ENCODE measurements around the gene ELOVL1. TPM values are rescaled to one million over a fixed set of nuclear protein-coding genes. Genes with fewer than 3 reads are reported as not detected.
"Not testable (repeated sequence)": the region's sequence is repeated elsewhere in the genome, so short reads cannot be mapped to it uniquely, and the experiment has no call there.

Gene ELOVL1
- total RNA-seq, 1 experiment from 2014 or later = 103 TPM

GRCh38 chr1:43381612-43382011 is 13.8 kb upstream of the ELOVL1 start:
- DNase-seq (ENCODE audit: low spot score) = no peak

- DNase-seq (ENCODE audit: low spot score) = no peak
Observed at GRCh38 chr1:43379476-43379875, 11.7 kb upstream of the ELOVL1 start.

- no peak for DNase-seq (ENCODE audit: low spot score)
Observed at GRCh38 chr1:43377831-43378230, 10.0 kb upstream of the ELOVL1 start.

GRCh38 chr1:43376723-43377235 is 9.0 kb upstream of the ELOVL1 start:
- no peak for DNase-seq (ENCODE audit: low spot score)

- DNase-seq (ENCODE audit: low spot score) = peak; percentile 93
Observed at GRCh38 chr1:43373066-43373940, 5.5 kb upstream of the ELOVL1 start.

GRCh38 chr1:43372172-43372571 is 4.4 kb upstream of the ELOVL1 start:
- DNase-seq (ENCODE audit: low spot score) = no peak

- no peak for DNase-seq (ENCODE audit: low spot score)
Observed at GRCh38 chr1:43370564-43370963, 2.8 kb upstream of the ELOVL1 start.

GRCh38 chr1:43369779-43370178 is 2.0 kb upstream of the ELOVL1 start:
- DNase-seq (ENCODE audit: low spot score) = not testable (repeated sequence)

- DNase-seq (ENCODE audit: low spot score) = peak; percentile 43
Observed at GRCh38 chr1:43368646-43369020, 822 bp upstream of the ELOVL1 start.

GRCh38 chr1:43367026-43367903 is 546 bp downstream of the ELOVL1 start:
- peak; percentile 69 for DNase-seq (ENCODE audit: low spot score)

GRCh38 chr1:43366601-43367025 is 1.2 kb downstream of the ELOVL1 start:
- DNase-seq (ENCODE audit: low spot score) = peak; percentile 36

- DNase-seq (ENCODE audit: low spot score) = no peak
Observed at GRCh38 chr1:43366179-43366578, 1.6 kb downstream of the ELOVL1 start.

- DNase-seq (ENCODE audit: low spot score) = no peak
Observed at GRCh38 chr1:43365678-43366077, 2.1 kb downstream of the ELOVL1 start.

- no peak for DNase-seq (ENCODE audit: low spot score)
Observed at GRCh38 chr1:43363935-43364525, 3.8 kb downstream of the ELOVL1 start.

GRCh38 chr1:43363283-43363934 is 4.4 kb downstream of the ELOVL1 start:
- peak; percentile 19 for DNase-seq (ENCODE audit: low spot score)

GRCh38 chr1:43360616-43361015 is 7.2 kb downstream of the ELOVL1 start:
- DNase-seq (ENCODE audit: low spot score) = no peak

- peak; percentile 37 for DNase-seq (ENCODE audit: low spot score)
Observed at GRCh38 chr1:43359696-43360095, 8.1 kb downstream of the ELOVL1 start.

GRCh38 chr1:43358746-43359693 is 8.8 kb downstream of the ELOVL1 start, which contains the start of gene CDC20:
Gene CDC20 (plus strand): TSS chr1:43358981. CDS start chr1:43359216, 235 bp downstream.
- peak; percentile 96 for DNase-seq (ENCODE audit: low spot score)

GRCh38 chr1:43358121-43358745 is 9.6 kb downstream of the ELOVL1 start:
- peak; percentile 70 for DNase-seq (ENCODE audit: low spot score)

- no peak for DNase-seq (ENCODE audit: low spot score)
Observed at GRCh38 chr1:43357251-43357650, 10.6 kb downstream of the ELOVL1 start.
